ENCODE data around the gene PLCXD3.

- TF ChIP-seq CTCF (IDR thresholded peaks at IDR 0.05) (no peak), POLR2A (IDR thresholded peaks at IDR 0.05) (no peak)
Measured at GRCh38 chr5:41403846-41404245, 106.6 kb downstream of the PLCXD3 start.
